Psoas muscle (tissue), 8 donors: ENCODE results near the gene PKM. TPM values are rescaled to one million over a fixed set of nuclear protein-coding genes. Genes with fewer than 3 reads are reported as not detected.

ENCODE experiments used
- ATAC-seq, 4 donors: fragments of 200-7000 bp; cut with Tn5 transposase; one replicate each; pipeline ENCODE4 v1.9.1; 2020; ENCODE audit warnings: moderate library complexity in 3 of 4, mild to moderate bottlenecking in 2 of 4
- DNase-seq, 2 donors: peaks; one replicate each; pipeline ENCODE4 v3.0.0-alpha.2; 2020
- H3K27ac ChIP-seq: fragments of 200-600 bp; one replicate; pipeline ENCODE4 v1.8.0; 2022
- H3K27me3 ChIP-seq, 3 donors: fragments of 200-600 bp in 1 of 3; one replicate each; pipeline versions ENCODE4 v1.6.1 to v1.8.0; 2013 to 2022; ENCODE audit warnings: low read length in 2 of 3, mild to moderate bottlenecking in 2 of 3, moderate library complexity in 1 of 3; ENCODE audit not compliant: insufficient read depth in 3 of 3
- H3K36me3 ChIP-seq, 2 donors: fragments of 200-600 bp in 1 of 2; one replicate each; pipeline versions ENCODE4 v1.6.1 to v1.8.0; 2013 to 2022; ENCODE audit warnings: low read depth in 1 of 2, mild to moderate bottlenecking in 1 of 2, moderate library complexity in 1 of 2; ENCODE audit not compliant: insufficient read depth in 1 of 2
- H3K4me1 ChIP-seq: fragments of 200-600 bp; one replicate; pipeline ENCODE4 v1.8.0; 2022
- H3K4me3 ChIP-seq: fragments of 200-600 bp; one replicate; pipeline ENCODE4 v1.8.0; 2022; ENCODE audit warnings: mild to moderate bottlenecking
- H3K9me3 ChIP-seq: fragments of 200-600 bp; one replicate; pipeline ENCODE4 v1.8.0; 2022
- WGBS, 3 donors: extraction: QIAGEN DNeasy Blood & Tissue Kit; methylation state at CpG; one replicate each; pipeline versions ENCODE4 v1.1.6 to v1.1.7; 2013; 5-methylcytosine and 5-hydroxymethylcytosine counted together
- intact Hi-C, 2 donors: fragments of 100-400 bp; cut with DNase I; formaldehyde crosslinking; loops; one replicate each; pipeline versions ENCODE4 v1.11.0 to v1.14.2; 2022
- polyA plus RNA-seq, 3 donors: library from polyadenylated mRNA; stranded (reverse); fragments of 200-250 nt; gene quantifications; one replicate each; pipeline ENCODE4 v1.2.3, GENCODE V29; 2013
- total RNA-seq, 4 donors: library from RNA; stranded (reverse); fragmentation: NEBNext Ultra II Directional in 2 of 4; extraction: Animal tissue kit (Norgen Biotek cat#: 25700) in 2 of 4; gene quantifications; one replicate each; pipeline versions ENCODE4 v1.2.1 to v1.2.4, GENCODE V29; 2021 to 2023
- TF ChIP-seq, protein P1 (sequence below): fragments of 200-600 bp; IDR thresholded peaks from one replicate; pipeline ENCODE4 v1.8.0; 2022; ENCODE audit warnings: antibody characterized with exemption
- donor health status: healthy with polysubstance abuse.
- donor health status: DM: no; HTN: no; CAD: no; lungs with moderate emphysema.
- donor health status: Bipolar disorder and iron deficiency.
- donor health status: healthy.
- donor health status: DM: yes; HTN: yes; CAD: no.
- donor health status: DM: no; HTN: no; CAD: no.
- donor health status: DM: no; HTN: no; CAD: no.
- donor health status: DM: yes; HTN: yes; CAD: no.

The PKM gene
- total and polyA plus RNA-seq, 7 donors = 513 to 1,170 (median 958) TPM

- no peaks in the 10 kb centered on the region for H3K9me3 ChIP-seq
- intact Hi-C loops = loop anchor here (2.0 to 5.0 kb wide), 5 partner anchors 41 to 199 kb away; partner anchors contain the start of genes PKM (in 2 of the 2), ARIH1 (in 1 of the 2), MYO9A (in 1 of the 2) and SENP8 (in 1 of the 2)
- ATAC-seq (peak in 1 of 4 donors; percentile 1), DNase-seq (no peak)
- H3K27me3 ChIP-seq = no peaks in the 10 kb centered on the region
- 32 to 42% (median 38%) methylated on average over 10 of the region's 10 CpGs for WGBS, 3 donors
- peaks cover 23% of the 10 kb centered on the region for H3K4me1 ChIP-seq
- H3K4me3 ChIP-seq = peak overlapping the region; percentile 93
- peak overlapping the region; percentile 92 for H3K27ac ChIP-seq
- TF ChIP-seq, protein P1, sequence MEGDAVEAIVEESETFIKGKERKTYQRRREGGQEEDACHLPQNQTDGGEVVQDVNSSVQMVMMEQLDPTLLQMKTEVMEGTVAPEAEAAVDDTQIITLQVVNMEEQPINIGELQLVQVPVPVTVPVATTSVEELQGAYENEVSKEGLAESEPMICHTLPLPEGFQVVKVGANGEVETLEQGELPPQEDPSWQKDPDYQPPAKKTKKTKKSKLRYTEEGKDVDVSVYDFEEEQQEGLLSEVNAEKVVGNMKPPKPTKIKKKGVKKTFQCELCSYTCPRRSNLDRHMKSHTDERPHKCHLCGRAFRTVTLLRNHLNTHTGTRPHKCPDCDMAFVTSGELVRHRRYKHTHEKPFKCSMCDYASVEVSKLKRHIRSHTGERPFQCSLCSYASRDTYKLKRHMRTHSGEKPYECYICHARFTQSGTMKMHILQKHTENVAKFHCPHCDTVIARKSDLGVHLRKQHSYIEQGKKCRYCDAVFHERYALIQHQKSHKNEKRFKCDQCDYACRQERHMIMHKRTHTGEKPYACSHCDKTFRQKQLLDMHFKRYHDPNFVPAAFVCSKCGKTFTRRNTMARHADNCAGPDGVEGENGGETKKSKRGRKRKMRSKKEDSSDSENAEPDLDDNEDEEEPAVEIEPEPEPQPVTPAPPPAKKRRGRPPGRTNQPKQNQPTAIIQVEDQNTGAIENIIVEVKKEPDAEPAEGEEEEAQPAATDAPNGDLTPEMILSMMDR = no peak
- peaks cover 0 to 27% of the 10 kb centered on the region in 2 donors for H3K36me3 ChIP-seq
These were observed 42.0 kb upstream of the PKM start for GRCh38 chr15:72272997-72273352.

GRCh38 chr15:72272213-72272996, 41.4 kb upstream of the PKM start, which contains the start of gene PARP6:
PARP6 (minus strand) TSS chr15:72272554; CDS start chr15:72267477, 5,077 bp downstream.
- Histone ChIP-seq H3K9me3 (no peaks in the 10 kb centered on the region), H3K4me3 (peak within 1 kb of the TSS; percentile 93), H3K36me3 (peaks cover 0 to 33% of the 10 kb centered on the region in 2 donors), H3K27me3 (no peaks in the 10 kb centered on the region), H3K4me1 (peaks cover 23% of the 10 kb centered on the region), H3K27ac (peak within 1 kb of the TSS; percentile 92)
- TF ChIP-seq, protein P1 = peak; percentile 62
- WGBS, 3 donors = 0 to 1% (median 1%) methylated on average over 47 to 82 of the region's 82 CpGs
- ATAC-seq (peak; percentile 99), DNase-seq (peak; percentile 100)
- intact Hi-C loops = loop anchor here (2.0 to 5.0 kb wide), 5 partner anchors 40 to 200 kb away; partner anchors contain the start of genes PKM (in 2 of the 2), ARIH1 (in 1 of the 2), MYO9A (in 1 of the 2) and SENP8 (in 1 of the 2)

DNA sequence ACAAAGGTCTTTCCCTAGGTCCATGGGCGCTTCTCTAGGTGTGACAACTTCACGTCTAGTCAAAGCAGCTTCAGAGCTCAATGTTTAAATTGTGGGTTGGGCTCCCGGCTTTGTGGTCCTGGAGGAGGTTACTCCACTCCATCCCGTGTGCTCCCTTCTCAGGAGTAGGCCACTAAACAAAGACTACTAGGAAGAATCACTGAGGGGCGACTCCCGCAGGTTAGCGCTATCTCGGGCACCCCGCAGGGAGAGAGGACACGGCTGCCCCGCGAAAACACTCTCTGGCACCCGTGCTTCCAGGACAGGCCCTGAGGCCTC, 40.9 kb upstream of the PKM start:
- intact Hi-C loops = loop anchor here (2.0 to 5.0 kb wide), 5 partner anchors 40 to 200 kb away; partner anchors contain the start of genes PKM (in 2 of the 2), ARIH1 (in 1 of the 2), MYO9A (in 1 of the 2) and SENP8 (in 1 of the 2)
- WGBS, 3 donors = 3 to 5% (median 4%) methylated on average over 13 of the region's 13 CpGs

DNA sequence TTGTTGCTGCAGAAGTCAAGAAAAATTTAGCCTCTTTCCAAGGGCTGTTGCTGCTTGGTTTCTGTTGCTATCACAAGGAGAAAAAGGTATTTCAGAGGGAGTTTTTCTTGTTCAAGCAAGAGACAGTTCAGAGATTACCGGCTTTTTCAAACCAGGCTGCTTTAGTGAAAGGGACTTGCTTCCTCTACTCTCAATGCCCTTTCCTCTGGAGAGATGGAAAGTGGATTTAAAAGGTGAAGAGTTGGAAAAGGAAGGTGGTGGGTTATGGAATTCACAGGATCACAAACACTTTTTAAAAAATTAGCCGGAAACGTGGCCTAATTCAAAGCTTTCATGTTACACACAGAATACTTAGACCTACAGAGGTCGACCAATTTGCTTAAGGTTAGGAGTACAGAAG, 40.2 kb upstream of the PKM start:
- DNase-seq = no peak
- Histone ChIP-seq H3K27ac (peak overlapping the region; percentile 92), H3K27me3 (no peaks in the 10 kb centered on the region), H3K36me3 (peaks cover 4 to 45% of the 10 kb centered on the region in 2 donors), H3K4me1 (peaks cover 23% of the 10 kb centered on the region), H3K9me3 (no peaks in the 10 kb centered on the region), H3K4me3 (peak overlapping the region; percentile 93)
- 62 to 73% (median 64%) methylated on average over 4 of the region's 4 CpGs for WGBS, 3 donors
- no peak for ATAC-seq
- intact Hi-C loops = loop anchor here (5.0 kb wide), 4 partner anchors 39 to 201 kb away; partner anchors contain the start of genes ARIH1 (in 1 of the 2), MYO9A (in 1 of the 2), PKM (in 1 of the 2) and SENP8 (in 1 of the 2)
- TF ChIP-seq, protein P1 = no peak

More for the DNA sequence above, 40.9 kb upstream of the PKM start:
- Histone ChIP-seq H3K4me1 (peaks cover 23% of the 10 kb centered on the region), H3K4me3 (peak overlapping the region; percentile 93), H3K36me3 (peaks cover 1 to 39% of the 10 kb centered on the region in 2 donors), H3K27me3 (no peaks in the 10 kb centered on the region), H3K9me3 (no peaks in the 10 kb centered on the region), H3K27ac (peak overlapping the region; percentile 92)
- TF ChIP-seq, protein P1 = no peak
- ATAC-seq = peak in 3 of 4 donors; percentile 1 to 7 (median 3)
- no peak for DNase-seq
